Activated naive CD4-positive, alpha-beta T cell treated with anti-CD3 and anti-CD28 coated beads, Interleukin-2, amount 10 ng/mL, durations not matched to agents 7 days and 5 days (primary cell): Measurements from ENCODE around the gene PRUNE1.

Source experiments
- CTCF ChIA-PET: fragments of 350-600 bp; sonication (Branson Sonifier 250); formaldehyde crosslinking; loops from one replicate; lab custom pipeline; 2021; ENCODE audit warnings: antibody characterized with exemption; lab: Charles Lee
- DNase-seq: peaks from one replicate; pipeline ENCODE4 v3.0.0-alpha.2; 2020
- H3K27ac Mint-ChIP-seq: one replicate; pipeline ENCODE4 v1.8.0; 2021; ENCODE audit warnings: mild to moderate bottlenecking, moderate library complexity, mixed read lengths
- H3K27me3 Mint-ChIP-seq: one replicate; pipeline ENCODE4 v1.8.0; 2021; ENCODE audit warnings: mild to moderate bottlenecking, mixed read lengths
- H3K36me3 Mint-ChIP-seq: one replicate; pipeline ENCODE4 v1.8.0; 2021; ENCODE audit warnings: mixed read lengths
- H3K4me1 Mint-ChIP-seq: one replicate; pipeline ENCODE4 v1.8.0; 2021; ENCODE audit warnings: mixed read lengths
- H3K4me3 Mint-ChIP-seq: one replicate; pipeline ENCODE4 v1.8.0; 2021; ENCODE audit warnings: mild to moderate bottlenecking, moderate library complexity, mixed read lengths
- H3K9me3 Mint-ChIP-seq: one replicate; pipeline ENCODE4 v1.8.0; 2021; ENCODE audit warnings: mixed read lengths

PRUNE1 gene

GRCh38 chr1:151072224-151072623, 64.0 kb downstream of the PRUNE1 start:
- H3K27ac Mint-ChIP-seq = no peak overlapping the region

More at GRCh38 chr1:151072224-151072623, 64.0 kb downstream of the PRUNE1 start:
- H3K4me1 Mint-ChIP-seq = peaks cover 39% of the 10 kb centered on the region
- H3K36me3 Mint-ChIP-seq = peaks cover 20% of the 10 kb centered on the region
- H3K9me3 Mint-ChIP-seq = no peaks in the 10 kb centered on the region
- CTCF ChIA-PET = interaction anchor here (0.7 to 1.7 kb wide), 8 partner anchors 15 to 141 kb away, joined by 3 to 9 read pairs (median 4); no protein-coding TSS in a partner anchor
- peak overlapping the region; percentile 100 for H3K4me3 Mint-ChIP-seq
- DNase-seq = no peak
- no peaks in the 10 kb centered on the region for H3K27me3 Mint-ChIP-seq
